ENCODE measurements around the gene GNAT1.
A peak's percentile ranks its signal among the peaks of the same experiment; 100 is the strongest.
"Not testable (repeated sequence)": the region's sequence is repeated elsewhere in the genome, so short reads cannot be mapped to it uniquely, and the experiment has no call there.

GNAT1 gene

GRCh38 chr3:50222169-50222528 is 30.7 kb downstream of the GNAT1 start:
- no peak for DNase-seq (ENCODE audit: low read depth)

DNA sequence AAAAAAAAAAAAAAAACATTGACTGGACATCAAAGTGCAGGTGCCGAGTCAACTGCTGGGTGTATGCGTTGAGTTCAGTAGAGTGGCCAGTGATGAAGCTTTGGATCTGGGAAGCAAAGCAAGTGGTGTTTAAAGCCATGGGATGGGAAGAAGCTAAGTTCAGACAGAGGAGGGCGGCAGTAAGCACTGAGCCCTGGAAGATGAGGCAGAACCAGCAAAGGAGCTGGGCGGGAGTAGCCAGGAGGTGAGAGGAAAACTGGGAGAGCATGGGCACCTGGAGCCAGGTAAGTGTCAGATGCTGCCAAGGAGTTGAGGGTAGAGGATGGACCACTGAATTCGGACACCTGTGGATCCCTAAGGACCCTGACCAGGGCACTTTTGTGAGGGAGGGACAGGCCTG is 33.2 kb downstream of the GNAT1 start:
- DNase-seq (ENCODE audit: low read depth): no peak

DNA sequence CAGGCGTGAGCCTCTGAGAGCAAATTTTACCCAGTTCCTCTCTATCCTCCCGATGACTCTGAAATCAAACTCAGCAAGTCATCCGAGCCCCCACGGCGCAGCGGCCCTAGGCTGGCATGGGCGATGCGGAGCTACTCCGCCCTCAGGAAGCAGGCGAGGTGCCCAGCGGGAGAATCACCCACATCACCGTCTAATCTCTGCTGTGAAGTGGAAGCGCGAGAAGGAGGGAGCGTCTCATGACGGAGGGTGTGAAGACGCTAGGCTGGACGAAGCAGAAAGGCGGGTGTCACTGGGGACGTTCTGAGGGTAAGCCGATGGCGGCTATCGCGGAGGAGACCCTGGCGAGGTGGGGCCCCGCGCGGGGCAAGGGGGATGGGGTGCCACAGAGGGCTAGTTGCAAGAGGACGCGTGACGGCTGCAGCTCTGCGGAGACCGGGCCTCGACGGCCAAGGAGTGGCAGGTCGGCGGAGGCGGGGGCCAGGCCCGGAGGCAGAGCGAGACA is 35.5 kb downstream of the GNAT1 start:
- no peak for DNase-seq (ENCODE audit: low read depth)

- peak; percentile 84 for DNase-seq (ENCODE audit: low read depth)
Observed at GRCh38 chr3:50227390-50228183, 36.2 kb downstream of the GNAT1 start.

GRCh38 chr3:50228184-50228763 is 36.9 kb downstream of the GNAT1 start:
- DNase-seq (ENCODE audit: low read depth): not testable (repeated sequence)

DNA sequence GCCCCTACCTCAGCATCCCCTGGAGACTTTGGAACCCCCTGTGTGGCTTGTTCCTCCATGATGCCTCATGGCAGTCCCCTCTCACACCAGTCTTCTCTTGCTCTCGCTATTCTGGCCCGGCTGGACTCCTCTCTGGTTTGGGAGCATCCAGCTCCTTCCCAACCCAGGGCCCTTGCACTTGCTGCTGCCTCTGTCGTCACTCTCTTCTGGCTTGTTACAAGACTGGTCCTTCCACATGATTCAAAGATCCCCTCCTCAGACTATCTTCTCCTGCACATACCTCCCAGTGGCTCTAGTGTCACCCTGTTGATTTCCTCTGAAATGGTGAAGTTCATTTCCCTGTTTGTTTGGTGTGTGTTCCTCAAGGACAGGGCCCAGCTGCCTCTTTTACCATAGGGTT is 38.1 kb downstream of the GNAT1 start:
- DNase-seq (ENCODE audit: low read depth): no peak

- DNase-seq (ENCODE audit: low read depth): no peak
Observed at GRCh38 chr3:50230104-50230793, 38.8 kb downstream of the GNAT1 start.

DNA sequence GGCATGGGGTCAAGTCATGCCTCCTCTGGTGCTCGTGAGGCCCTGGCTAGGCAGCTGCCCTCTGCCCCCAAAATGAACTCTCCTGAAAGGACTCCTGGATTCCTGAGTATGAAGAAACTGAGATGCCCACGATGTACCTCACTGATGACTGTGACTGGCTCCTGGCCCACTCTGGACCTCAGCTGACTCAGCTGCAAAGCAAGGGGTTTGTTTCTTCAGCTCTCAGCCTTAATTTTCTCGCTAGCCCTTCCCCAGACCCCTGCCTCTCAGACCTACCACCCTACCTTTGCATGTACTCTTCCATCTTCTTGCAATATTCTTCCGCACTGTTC is 39.4 kb downstream of the GNAT1 start:
- DNase-seq (ENCODE audit: low read depth): no peak

GRCh38 chr3:50231581-50231980 is 40.2 kb downstream of the GNAT1 start:
- DNase-seq (ENCODE audit: low read depth): no peak

DNA sequence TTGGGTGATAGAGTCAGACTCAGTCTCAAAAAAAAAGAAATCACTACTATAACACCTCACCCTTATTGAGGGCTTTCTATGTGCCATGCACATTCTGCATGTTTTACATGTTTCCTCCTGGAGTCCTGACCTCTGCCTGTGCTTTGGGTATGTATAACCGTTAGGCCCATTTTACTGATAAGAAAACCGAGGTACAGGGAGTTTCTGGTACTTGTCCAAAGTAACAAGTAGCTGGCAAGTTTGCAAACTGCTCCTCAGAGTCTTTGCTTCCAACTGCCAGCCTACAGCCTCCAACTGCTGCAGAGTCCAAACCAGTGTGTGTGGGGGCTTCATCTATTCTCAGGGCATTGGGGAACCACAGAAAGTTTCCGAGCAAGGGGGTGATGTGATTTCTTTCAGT is 40.9 kb downstream of the GNAT1 start:
- DNase-seq (ENCODE audit: low read depth): no peak

DNA sequence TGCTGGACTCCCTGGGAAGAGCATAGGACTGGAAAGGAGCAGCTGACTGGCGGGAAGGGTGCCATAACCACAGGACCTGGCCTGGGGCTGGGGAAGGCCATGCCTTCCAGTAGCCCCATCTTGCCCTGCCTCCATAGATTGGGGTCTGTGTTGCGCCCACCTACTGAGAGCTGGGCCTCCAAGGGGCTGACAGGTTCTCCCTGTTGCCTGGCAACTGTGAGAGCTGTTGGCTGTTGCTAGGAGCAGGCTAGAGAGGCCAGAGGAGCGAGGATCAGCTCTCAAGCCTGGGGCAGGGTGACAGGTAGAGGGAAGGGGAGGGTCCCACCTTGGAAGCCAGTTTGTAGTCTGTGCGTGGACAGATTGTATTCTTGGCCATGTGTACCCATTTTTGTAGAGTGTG is 41.8 kb downstream of the GNAT1 start:
- no peak for DNase-seq (ENCODE audit: low read depth)

DNA sequence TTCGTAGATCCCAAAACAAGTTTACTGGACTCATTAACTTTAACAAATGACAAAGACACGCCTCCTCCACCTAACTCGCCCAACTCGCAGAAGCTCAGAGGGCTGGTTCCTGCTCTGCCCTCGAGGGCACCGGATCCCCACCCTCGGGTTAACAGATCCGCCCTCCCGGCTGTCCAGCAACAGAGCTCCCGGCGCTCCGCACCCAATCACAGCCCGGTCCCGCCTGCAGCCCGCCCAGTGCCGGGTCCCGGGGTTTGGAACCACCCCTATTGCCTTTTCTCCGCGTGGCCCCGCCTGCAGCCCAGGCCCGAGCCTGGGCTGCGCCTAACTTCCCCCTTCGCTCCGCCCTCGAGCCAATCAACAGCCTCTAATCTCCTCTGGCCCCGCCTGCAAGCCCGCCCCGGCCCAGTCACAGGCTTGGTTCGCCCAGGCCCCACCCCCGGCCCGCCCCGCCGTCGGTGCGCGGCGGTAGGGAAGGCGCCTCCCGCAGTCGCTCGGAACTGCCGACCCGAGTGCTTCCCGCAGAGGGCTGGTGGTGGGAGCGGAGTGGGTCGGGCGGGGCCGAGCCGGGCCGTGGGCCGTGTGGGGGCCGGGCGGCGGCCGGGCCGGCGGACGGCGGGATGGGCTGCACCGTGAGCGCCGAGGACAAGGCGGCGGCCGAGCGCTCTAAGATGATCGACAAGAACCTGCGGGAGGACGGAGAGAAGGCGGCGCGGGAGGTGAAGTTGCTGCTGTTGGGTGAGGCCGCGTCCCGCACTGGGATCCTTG is 44.5 kb downstream of the GNAT1 start, which contains the start of gene GNAI2:
GNAI2 (plus strand) TSS at position 489 of the 768 bp plus-strand sequence; CDS start at position 621, 132 bp downstream.
- peak; percentile 99 for DNase-seq (ENCODE audit: low read depth)

- no peak for DNase-seq (ENCODE audit: low read depth)
Observed at GRCh38 chr3:50236484-50237132, 45.2 kb downstream of the GNAT1 start.

DNA sequence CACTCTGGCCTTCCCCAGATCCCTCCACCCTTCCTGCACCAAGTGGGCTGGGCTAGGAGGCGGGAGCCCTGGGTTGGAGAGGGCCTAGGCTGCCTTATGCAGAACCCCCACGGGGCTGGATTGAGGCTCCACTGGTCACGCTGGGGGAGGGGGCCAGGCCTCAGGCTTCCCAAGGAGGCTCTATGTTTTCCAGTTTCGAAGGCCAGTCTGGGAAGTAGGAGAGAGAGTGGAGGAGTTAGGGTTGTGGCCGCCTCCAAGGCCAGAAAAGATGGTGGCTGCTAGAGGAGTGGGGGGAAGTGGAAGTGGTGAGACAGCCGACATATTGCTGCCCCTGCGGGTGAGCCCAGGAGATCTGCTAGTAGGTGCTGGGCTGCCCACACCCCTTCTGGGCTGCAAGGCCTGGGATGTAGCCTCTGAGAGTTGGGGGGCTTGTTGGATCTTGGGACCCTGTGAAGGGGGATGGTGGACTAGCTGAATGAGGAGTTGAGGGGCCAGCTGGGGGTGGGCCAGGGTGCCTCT is 45.8 kb downstream of the GNAT1 start:
- no peak for DNase-seq (ENCODE audit: low read depth)

GRCh38 chr3:50237754-50238548 is 46.5 kb downstream of the GNAT1 start:
- peak; percentile 84 for DNase-seq (ENCODE audit: low read depth)

- DNase-seq (ENCODE audit: low read depth): no peak
Observed at GRCh38 chr3:50238549-50239026, 47.2 kb downstream of the GNAT1 start.

DNA sequence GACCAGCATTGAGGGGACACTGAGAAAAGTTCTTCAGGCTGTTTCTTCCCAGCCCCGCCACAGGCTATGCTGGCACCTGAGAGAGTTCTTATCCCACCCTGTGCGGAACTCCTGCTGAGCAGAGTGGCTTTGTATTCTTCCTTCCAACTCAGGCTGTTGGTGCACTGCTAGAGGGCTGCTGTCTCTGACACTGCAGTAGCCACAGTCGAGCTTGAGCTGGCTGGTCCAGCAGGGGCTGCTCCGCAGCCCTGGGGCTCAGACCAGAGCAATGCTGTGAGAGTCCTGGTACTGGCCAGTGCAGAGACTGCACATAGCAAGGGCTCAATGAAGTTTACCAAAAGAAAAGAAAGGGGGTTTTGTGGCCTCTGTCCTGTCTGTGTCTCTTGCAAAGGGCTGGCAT is 48.2 kb downstream of the GNAT1 start:
- DNase-seq (ENCODE audit: low read depth): no peak

DNA sequence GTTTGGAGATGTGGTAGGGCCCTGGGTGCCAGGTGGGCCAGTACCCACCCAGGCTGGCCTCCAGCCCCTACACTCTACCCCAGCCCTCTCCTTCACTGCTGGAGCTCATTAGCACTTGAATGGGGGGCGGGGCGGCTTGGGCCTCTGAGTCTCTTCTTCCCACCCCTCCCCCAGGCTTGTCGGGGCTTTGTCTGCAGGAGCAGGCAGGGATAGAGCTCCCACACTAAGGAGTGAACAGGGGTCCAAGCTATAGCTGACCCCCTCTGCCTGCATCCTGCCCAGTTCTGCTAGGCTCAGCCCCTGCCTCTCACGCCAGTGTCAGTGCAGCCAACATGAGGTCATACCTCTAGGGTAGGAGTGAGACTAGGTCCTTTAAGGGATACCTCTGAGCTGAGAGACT is 49.8 kb downstream of the GNAT1 start:
- no peak for DNase-seq (ENCODE audit: low read depth)

DNA sequence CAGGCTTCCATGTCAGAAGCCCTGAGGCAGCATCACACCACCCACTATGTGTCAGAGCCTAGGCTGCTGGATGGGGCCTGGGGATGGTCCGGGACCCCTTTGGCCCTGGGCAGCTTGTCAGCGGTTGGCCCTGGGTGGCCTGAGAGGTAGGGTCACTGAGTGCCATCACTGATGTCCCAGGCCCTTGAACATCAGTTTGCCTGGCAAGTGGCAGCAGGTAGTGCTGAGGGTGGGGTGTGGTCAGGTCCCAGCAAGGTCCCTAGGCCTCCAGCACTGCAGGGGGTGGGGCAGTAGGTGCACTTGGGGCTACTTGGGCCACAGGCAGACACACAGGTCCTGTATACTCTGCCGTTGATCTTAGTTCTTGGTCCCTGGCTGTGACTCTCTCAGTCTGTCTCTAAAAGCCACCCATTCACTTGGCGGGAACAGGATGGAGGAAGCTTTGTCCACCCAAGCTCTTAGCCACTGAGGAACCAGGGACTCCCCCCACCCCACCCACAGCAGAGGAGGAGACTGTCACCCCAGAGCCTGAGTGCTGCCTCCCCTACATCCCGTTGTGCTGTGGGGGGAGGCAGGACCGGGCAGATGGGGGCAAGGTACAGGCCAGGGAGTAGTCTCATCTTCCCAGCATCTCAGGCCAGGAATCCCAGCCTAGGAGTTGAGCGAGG is 50.4 kb downstream of the GNAT1 start:
- DNase-seq (ENCODE audit: low read depth): no peak

DNA sequence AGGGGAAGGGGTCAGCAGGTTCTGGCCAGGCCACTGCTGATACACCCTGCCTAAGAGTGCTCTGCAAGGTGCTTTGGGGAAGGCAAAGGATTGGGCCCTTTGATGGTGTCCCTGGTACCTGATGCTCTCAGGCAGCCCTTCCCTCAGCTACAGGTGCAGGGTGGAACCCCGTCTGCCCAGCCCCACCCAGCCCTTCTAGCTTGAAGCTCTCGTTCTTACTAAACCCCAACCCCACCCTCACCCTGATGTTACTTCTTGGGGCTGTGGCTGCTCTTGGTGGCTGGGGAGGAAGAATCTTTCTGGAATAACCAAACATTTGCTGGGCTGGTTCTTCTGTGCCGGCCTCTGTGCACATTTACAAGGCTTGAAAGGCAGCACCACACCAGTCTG is 51.0 kb downstream of the GNAT1 start:
- DNase-seq (ENCODE audit: low read depth): no peak
